HG03064 (cell line): ENCODE results near the gene RBM14.
"Not testable (repeated sequence)": the region's sequence is repeated elsewhere in the genome, so short reads cannot be mapped to it uniquely, and the experiment has no call there.

Experiments used
- ATAC-seq: cut with Tn5 transposase; IDR thresholded peaks from one replicate; pipeline ENCODE4 v1.9.1; 2021; ENCODE audit warnings: low read depth; ENCODE audit not compliant: unreplicated experiment

Gene RBM14

GRCh38 chr11:66595245-66595904, 21.1 kb upstream of the RBM14 start:
- ATAC-seq: no peak

- no peak for ATAC-seq
These were observed 17.4 kb upstream of the RBM14 start for GRCh38 chr11:66598993-66599392.

GRCh38 chr11:66600219-66600618, 16.2 kb upstream of the RBM14 start:
- ATAC-seq: no peak

GRCh38 chr11:66600631-66601233, 15.7 kb upstream of the RBM14 start:
- ATAC-seq: no peak

- no peak for ATAC-seq
These were observed 13.4 kb upstream of the RBM14 start for GRCh38 chr11:66603072-66603471.

- no peak for ATAC-seq
These were observed 12.3 kb upstream of the RBM14 start for GRCh38 chr11:66604155-66604554.

GRCh38 chr11:66606608-66607007, 9.8 kb upstream of the RBM14 start:
- ATAC-seq: not testable (repeated sequence)

- ATAC-seq: no peak
These were observed 9.2 kb upstream of the RBM14 start for GRCh38 chr11:66607126-66607834.

GRCh38 chr11:66609721-66610617, 6.5 kb upstream of the RBM14 start:
- ATAC-seq: no peak

- no peak for ATAC-seq
These were observed 4.0 kb upstream of the RBM14 start for GRCh38 chr11:66612458-66612857.

GRCh38 chr11:66614073-66614472, 2.4 kb upstream of the RBM14 start:
- ATAC-seq: no peak

- no peak for ATAC-seq
These were observed 865 bp downstream of the RBM14 start for GRCh38 chr11:66617155-66617834.

- ATAC-seq: no peak
These were observed 2.7 kb downstream of the RBM14 start for GRCh38 chr11:66619080-66619554.

GRCh38 chr11:66624450-66624849, 8.0 kb downstream of the RBM14 start:
- no peak for ATAC-seq

GRCh38 chr11:66625041-66625751, 8.8 kb downstream of the RBM14 start:
- no peak for ATAC-seq

- no peak for ATAC-seq
These were observed 9.3 kb downstream of the RBM14 start for GRCh38 chr11:66625752-66626149.

- ATAC-seq: no peak
These were observed 10.0 kb downstream of the RBM14 start for GRCh38 chr11:66626382-66626781.

- no peak for ATAC-seq
These were observed 10.5 kb downstream of the RBM14 start for GRCh38 chr11:66626926-66627325.

GRCh38 chr11:66628061-66628603, 11.7 kb downstream of the RBM14 start:
- ATAC-seq: no peak
